HepG2 (cell line): ENCODE measurements around the gene U2SURP. TPM values are rescaled to one million over a fixed set of nuclear protein-coding genes. Genes with fewer than 3 reads are reported as not detected.

Experiments used
- ATAC-seq: fragments of 200-7000 bp; cut with Tn5 transposase; 3 replicates; pipeline ENCODE4 v1.9.1; 2020; ENCODE audit warnings: mild to moderate bottlenecking, moderate library complexity
- BruUV-seq: library from RNA; stranded (reverse); fragments of 400-500 nt; replicated peaks from 2 replicates; lab custom pipeline; 2021; lab: Mats Ljungman, UMichigan
- CTCF ChIA-PET: fragments of 300-600 bp; formaldehyde crosslinking; extraction: SDS; loops from one replicate; lab custom pipeline; 2021; ENCODE audit warnings: low total read pairs, inconsistent platforms, low intra/inter-chr PET ratio; lab: Yijun Ruan, JAX
- POLR2A ChIA-PET: fragments of 350-600 bp; sonication (Branson Sonifier 250); formaldehyde crosslinking; loops from one replicate; lab custom pipeline; 2020; ENCODE audit warnings: antibody characterized with exemption, inconsistent platforms; lab: Yijun Ruan, JAX
- DNase-seq: peaks from one replicate; pipeline ENCODE4 v3.0.0-alpha.2; 2015; ENCODE audit warnings: low spot score
- FAIRE-seq: peaks from 3 replicates; lab custom pipeline; 2011; peaks lifted over from hg19 to GRCh38; lab: Jason Lieb, UNC
- H2AFZ ChIP-seq: one replicate; pipeline ENCODE4 v1.6.1; 2011; ENCODE audit warnings: low read length, inconsistent platforms
- H3K27ac ChIP-seq: fragments of 300-600 bp; 3 replicates; pipeline ENCODE4 v1.8.0; 2011; ENCODE audit warnings: mixed run types, mild to moderate bottlenecking, mixed read lengths, low read length, inconsistent platforms; ENCODE audit not compliant: insufficient read depth; ENCODE audit errors: extremely low read length
- H3K27me3 ChIP-seq, 2 experiments: fragments of 200-600 bp in 1 of 2; 2 replicates in 1 of 2; 3 replicates in 1 of 2; pipeline versions ENCODE4 v1.6.0 to v1.8.0; 2011; ENCODE audit warnings: low read length in 2 of 2, mild to moderate bottlenecking in 2 of 2, moderate library complexity in 2 of 2, inconsistent platforms in 1 of 2; ENCODE audit not compliant: insufficient read depth in 2 of 2, control insufficient read depth in 1 of 2
- H3K36me3 ChIP-seq, 2 experiments: fragments of 200-600 bp in 1 of 2; replicated peaks in 1 of 2; 2 replicates in 1 of 2; 3 replicates in 1 of 2; pipeline versions ENCODE4 v1.5.1 to v1.8.0; 2011; ENCODE audit warnings: low read length in 2 of 2, inconsistent platforms in 1 of 2; ENCODE audit not compliant: insufficient read depth in 2 of 2, control insufficient read depth in 1 of 2
- H3K4me1 ChIP-seq: 2 replicates; pipeline ENCODE4 v1.5.1; 2012; ENCODE audit warnings: low read length, inconsistent platforms; ENCODE audit not compliant: insufficient read depth
- H3K4me2 ChIP-seq: 2 replicates; pipeline ENCODE4 v1.6.0; 2011; ENCODE audit warnings: low read depth, low read length, inconsistent platforms
- H3K4me3 ChIP-seq, 3 experiments: fragments of 200-600 bp in 1 of 3; sonication (generic), shearing (Covaris generic) in 1 of 3; replicated peaks in 1 of 3; 2 replicates each; pipeline ENCODE4 v1.5.1; 2011 to 2016; ENCODE audit warnings: low read length in 3 of 3, inconsistent platforms in 2 of 3, low read depth in 2 of 3, mild to moderate bottlenecking in 2 of 3, control low read depth in 1 of 3, mixed read lengths in 1 of 3; ENCODE audit not compliant: insufficient read depth in 1 of 3
- H3K79me2 ChIP-seq: one replicate; pipeline ENCODE4 v1.6.1; 2011; ENCODE audit warnings: low read length, inconsistent platforms; ENCODE audit not compliant: insufficient read depth
- H3K9ac ChIP-seq: 2 replicates; pipeline ENCODE4 v1.6.0; 2011; ENCODE audit warnings: mild to moderate bottlenecking, low read depth, low read length, inconsistent platforms; ENCODE audit not compliant: insufficient read depth
- H3K9me3 ChIP-seq: 2 replicates; pipeline ENCODE4 v1.5.1; 2012; ENCODE audit warnings: mild to moderate bottlenecking, low read length
- H4K20me1 ChIP-seq: 2 replicates; pipeline ENCODE4 v1.6.0; 2011; ENCODE audit warnings: inconsistent platforms, mild to moderate bottlenecking, low read length, moderate library complexity; ENCODE audit not compliant: insufficient read depth
- NONO ChIP-seq, 2 experiments: fragments of 450-650 bp in 1 of 2; sonication (generic) in 1 of 2; formaldehyde crosslinking in 1 of 2; IDR thresholded peaks in 1 of 2; conservative IDR thresholded peaks in 1 of 2; 2 replicates each; pipeline versions ENCODE4 v1.6.1 to v1.8.0; 2017 to 2022; ENCODE audit warnings: mild to moderate bottlenecking in 1 of 2, missing genetic modification reagents in 1 of 2, moderate library complexity in 1 of 2
- RBM22 ChIP-seq: fragments of 200-400 bp; formaldehyde crosslinking; optimal IDR thresholded peaks from 2 replicates; pipeline ENCODE3; 2017; ENCODE audit warnings: mild to moderate bottlenecking, low read length, moderate library complexity
- WGBS: methylation state at CpG from one replicate; pipeline ENCODE4 v1.1.6; 2017; ENCODE audit warnings: low lambda C conversion rate; 5-methylcytosine and 5-hydroxymethylcytosine counted together
- in situ Hi-C: cut with HindIII; loops from 2 replicates; pipeline ENCODE4 v1.10.0; 2017; ENCODE audit warnings: low pct_unique_long_range_greater_than_20kb; ENCODE audit not compliant: extremely low pct_ligation_motif_present
- intact Hi-C: fragments of 100-400 bp; cut with micrococcal nuclease; formaldehyde crosslinking; loops from one replicate; pipeline ENCODE4 v1.10.0; 2022; ENCODE audit not compliant: unreplicated experiment
- polyA plus RNA-seq, 8 experiments: library from polyadenylated mRNA; depleted of rRNA in 3 of 8; stranded (reverse) in 7 of 8; unstranded in 1 of 8; fragments of >200 nt; fragmentation: Illumina TruSeq in 4 of 8; extraction: Trizol in 4 of 8; gene quantifications; 2 replicates each; pipeline versions ENCODE4 v1.2.1 to v1.2.3, GENCODE V29; 2011 to 2016; ENCODE audit warnings: low read depth in 4 of 8, missing spikeins in 1 of 8, mixed read lengths in 1 of 8; ENCODE audit not compliant: insufficient read depth in 1 of 8
- total RNA-seq, 5 experiments: library from RNA; depleted of rRNA; stranded (reverse); fragments of >200 nt; fragmentation: Illumina TruSeq; extraction: Trizol; gene quantifications; 2 replicates each; pipeline ENCODE4 v1.2.3, GENCODE V29; 2016; ENCODE audit warnings: low read depth in 1 of 5
- TF ChIP-seq, protein P1 (sequence below): sonication (generic); formaldehyde crosslinking; IDR thresholded peaks from 2 replicates; pipeline ENCODE4 v1.4.0; 2020; ENCODE audit warnings: mild to moderate bottlenecking, missing genetic modification reagents
- TF ChIP-seq, protein P2 (sequence below): sonication (generic); formaldehyde crosslinking; IDR thresholded peaks from 2 replicates; pipeline ENCODE4 v1.9.0; 2021; ENCODE audit warnings: missing genetic modification reagents, borderline replicate concordance

The U2SURP gene
- total and polyA plus RNA-seq, 2 of the 13 experiments (the other 11 are each of a cell fraction or from before 2014, with no cell fraction given): 55.9 to 173 TPM

DNA sequence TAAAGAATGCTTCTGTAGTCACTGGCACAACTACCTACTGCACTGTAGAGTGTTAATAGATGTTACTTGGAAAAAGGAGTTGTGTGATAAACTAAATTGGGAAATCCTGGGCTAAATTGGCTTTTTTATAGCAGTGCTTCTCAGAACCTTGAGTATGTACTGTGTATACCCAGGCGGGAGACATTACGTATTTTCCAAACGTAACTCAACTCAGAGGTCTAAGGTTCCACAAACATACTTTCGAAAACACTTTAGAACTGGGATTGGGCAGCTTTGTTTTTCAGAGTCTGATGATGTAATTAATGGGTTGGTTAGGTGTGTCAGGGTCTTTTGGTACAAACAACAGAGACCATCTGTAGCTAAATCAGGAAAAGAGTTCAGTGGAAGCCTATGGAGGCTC, 64.7 kb downstream of the U2SURP start:
- POLR2A ChIA-PET: no interaction called here
- no peak for FAIRE-seq

More for the DNA sequence above, 64.7 kb downstream of the U2SURP start:
- Histone ChIP-seq H3K4me1 (peaks cover 13% of the 10 kb centered on the region), H3K4me3 (no peak overlapping the region), H3K4me2 (no peak overlapping the region), H2AFZ (no peak overlapping the region), H3K9me3 (no peaks in the 10 kb centered on the region), H4K20me1 (no peaks in the 10 kb centered on the region), H3K79me2 (no peaks in the 10 kb centered on the region), H3K9ac (no peak overlapping the region)
- WGBS: 74% methylated on average over 4 of the region's 4 CpGs
- intact Hi-C loops: no loop called here
- BruUV-seq: no TSS peak
- DNase-seq (no peak), ATAC-seq (no peak)
- TF ChIP-seq, protein P1, sequence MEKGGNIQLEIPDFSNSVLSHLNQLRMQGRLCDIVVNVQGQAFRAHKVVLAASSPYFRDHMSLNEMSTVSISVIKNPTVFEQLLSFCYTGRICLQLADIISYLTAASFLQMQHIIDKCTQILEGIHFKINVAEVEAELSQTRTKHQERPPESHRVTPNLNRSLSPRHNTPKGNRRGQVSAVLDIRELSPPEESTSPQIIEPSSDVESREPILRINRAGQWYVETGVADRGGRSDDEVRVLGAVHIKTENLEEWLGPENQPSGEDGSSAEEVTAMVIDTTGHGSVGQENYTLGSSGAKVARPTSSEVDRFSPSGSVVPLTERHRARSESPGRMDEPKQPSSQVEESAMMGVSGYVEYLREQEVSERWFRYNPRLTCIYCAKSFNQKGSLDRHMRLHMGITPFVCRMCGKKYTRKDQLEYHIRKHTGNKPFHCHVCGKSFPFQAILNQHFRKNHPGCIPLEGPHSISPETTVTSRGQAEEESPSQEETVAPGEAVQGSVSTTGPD (CRISPR knock-in tag): no peak
- TF ChIP-seq, protein P2, sequence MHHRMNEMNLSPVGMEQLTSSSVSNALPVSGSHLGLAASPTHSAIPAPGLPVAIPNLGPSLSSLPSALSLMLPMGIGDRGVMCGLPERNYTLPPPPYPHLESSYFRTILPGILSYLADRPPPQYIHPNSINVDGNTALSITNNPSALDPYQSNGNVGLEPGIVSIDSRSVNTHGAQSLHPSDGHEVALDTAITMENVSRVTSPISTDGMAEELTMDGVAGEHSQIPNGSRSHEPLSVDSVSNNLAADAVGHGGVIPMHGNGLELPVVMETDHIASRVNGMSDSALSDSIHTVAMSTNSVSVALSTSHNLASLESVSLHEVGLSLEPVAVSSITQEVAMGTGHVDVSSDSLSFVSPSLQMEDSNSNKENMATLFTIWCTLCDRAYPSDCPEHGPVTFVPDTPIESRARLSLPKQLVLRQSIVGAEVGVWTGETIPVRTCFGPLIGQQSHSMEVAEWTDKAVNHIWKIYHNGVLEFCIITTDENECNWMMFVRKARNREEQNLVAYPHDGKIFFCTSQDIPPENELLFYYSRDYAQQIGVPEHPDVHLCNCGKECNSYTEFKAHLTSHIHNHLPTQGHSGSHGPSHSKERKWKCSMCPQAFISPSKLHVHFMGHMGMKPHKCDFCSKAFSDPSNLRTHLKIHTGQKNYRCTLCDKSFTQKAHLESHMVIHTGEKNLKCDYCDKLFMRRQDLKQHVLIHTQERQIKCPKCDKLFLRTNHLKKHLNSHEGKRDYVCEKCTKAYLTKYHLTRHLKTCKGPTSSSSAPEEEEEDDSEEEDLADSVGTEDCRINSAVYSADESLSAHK: no peak
- TF ChIP-seq NONO (IDR thresholded peaks at IDR 0.05) (no peak), NONO (CRISPR knock-in tag; conservative IDR thresholded peaks at IDR 0.05) (no peak), RBM22 (peak; percentile 57)
- TF ChIP-seq, all 625 proteins: peak for 1
- Histone ChIP-seq H3K27me3 (no peaks in the 10 kb centered on the region), H3K36me3 (no peaks in the 10 kb centered on the region; a peak in 1 of 5 replicates), H3K27ac (no peak overlapping the region)
- CTCF ChIA-PET: no interaction called here
- in situ Hi-C loops: no loop called here
